PFSK-1 (cell line): ENCODE results near the gene CDKN2AIPNL.

ENCODE experiments used
- POLR2AphosphoS5 ChIP-seq: IDR thresholded peaks from 2 replicates; pipeline ENCODE4 v1.6.1; 2012; ENCODE audit warnings: low read depth, mild to moderate bottlenecking, control low read depth, low read length, moderate library complexity
- TAF1 ChIP-seq: IDR thresholded peaks from 2 replicates; pipeline ENCODE4 v1.6.1; 2012; ENCODE audit warnings: low read length, control low read depth, borderline replicate concordance; ENCODE audit not compliant: insufficient read depth

GRCh38 chr5:134459491-134459890 is 47.8 kb upstream of the CDKN2AIPNL start:
- TF ChIP-seq TAF1 (no peak), POLR2AphosphoS5 (no peak)
